CD14-positive monocyte (primary cell): ENCODE data around the gene TTYH3. TPM values are rescaled to one million over a fixed set of nuclear protein-coding genes. Genes with fewer than 3 reads are reported as not detected.

Source experiments
- DNase-seq, 3 donors: peaks; one replicate each; pipeline ENCODE4 v3.0.0-alpha.2; 2011 to 2022
- H2AFZ ChIP-seq: 2 replicates; pipeline ENCODE4 v1.6.0; 2012; ENCODE audit warnings: mild to moderate bottlenecking, low read depth, low read length, inconsistent platforms; ENCODE audit not compliant: insufficient read depth, poor library complexity, severe bottlenecking
- H3K27ac ChIP-seq, 2 donors: 1 replicate in 1 of 2; 2 replicates in 1 of 2; pipeline ENCODE4 v1.5.1; 2012 to 2013; ENCODE audit warnings: low read length in 2 of 2, control low read depth in 1 of 2, inconsistent platforms in 1 of 2, low read depth in 1 of 2, mild to moderate bottlenecking in 1 of 2
- H3K27me3 ChIP-seq, 2 donors: one replicate each; pipeline versions ENCODE4 v1.6.0 to v1.6.1; 2011 to 2013; ENCODE audit warnings: low read length in 2 of 2; ENCODE audit not compliant: control insufficient read depth in 2 of 2, insufficient read depth in 2 of 2
- H3K36me3 ChIP-seq, 2 donors: replicated peaks in 1 of 2; 1 replicate in 1 of 2; 2 replicates in 1 of 2; pipeline versions ENCODE4 v1.5.1 to v1.6.1; 2012 to 2013; ENCODE audit warnings: low read length in 2 of 2, control low read depth in 1 of 2, inconsistent platforms in 1 of 2, mild to moderate bottlenecking in 1 of 2; ENCODE audit not compliant: insufficient read depth in 2 of 2, control insufficient read depth in 1 of 2
- H3K4me1 ChIP-seq, 2 donors: 1 replicate in 1 of 2; 2 replicates in 1 of 2; pipeline versions ENCODE4 v1.5.1 to v1.6.1; 2012 to 2013; ENCODE audit warnings: low read length in 2 of 2, control low read depth in 1 of 2, inconsistent platforms in 1 of 2, mild to moderate bottlenecking in 1 of 2, moderate library complexity in 1 of 2; ENCODE audit not compliant: insufficient read depth in 2 of 2, control insufficient read depth in 1 of 2
- H3K4me2 ChIP-seq: replicated peaks from 2 replicates; pipeline ENCODE3; 2012; ENCODE audit warnings: low read length, moderate library complexity, mild to moderate bottlenecking; ENCODE audit not compliant: poor library complexity, severe bottlenecking; ENCODE audit errors: extremely low read depth
- H3K4me3 ChIP-seq, 3 experiments: fragments of 200-600 bp in 1 of 3; sonication (generic) in 1 of 3; replicated peaks in 1 of 3; 1 replicate in 2 of 3; 2 replicates in 1 of 3; pipeline ENCODE4 v1.5.1; 2011 to 2013; ENCODE audit warnings: low read length in 3 of 3, mild to moderate bottlenecking in 3 of 3, control low read depth in 2 of 3, low read depth in 2 of 3, inconsistent platforms in 1 of 3, moderate library complexity in 1 of 3
- H3K79me2 ChIP-seq: 2 replicates; pipeline ENCODE4 v1.6.0; 2012; ENCODE audit warnings: mild to moderate bottlenecking, control low read depth, inconsistent platforms, low read length, moderate library complexity; ENCODE audit not compliant: insufficient read depth
- H3K9ac ChIP-seq: 2 replicates; pipeline ENCODE4 v1.6.0; 2017; ENCODE audit warnings: low read length, mild to moderate bottlenecking; ENCODE audit not compliant: insufficient read depth, poor library complexity, severe bottlenecking
- H3K9me3 ChIP-seq, 2 donors: replicated peaks in 1 of 2; 1 replicate in 1 of 2; 2 replicates in 1 of 2; pipeline versions ENCODE4 v1.5.1 to v1.6.1; 2012 to 2013; ENCODE audit warnings: low read length in 2 of 2, control low read depth in 1 of 2; ENCODE audit not compliant: control insufficient read depth in 1 of 2, insufficient read depth in 1 of 2
- H4K20me1 ChIP-seq: 2 replicates; pipeline ENCODE4 v1.6.0; 2012; ENCODE audit warnings: mild to moderate bottlenecking, low read length, control low read depth, moderate library complexity; ENCODE audit not compliant: insufficient read depth
- H3K27ac Mint-ChIP-seq, 7 donors: one replicate each; pipeline ENCODE4 v1.8.0; 2020; ENCODE audit warnings: mild to moderate bottlenecking in 7 of 7, mixed read lengths in 7 of 7, moderate library complexity in 6 of 7, inconsistent platforms in 2 of 7
- H3K27me3 Mint-ChIP-seq, 3 donors: one replicate each; pipeline ENCODE4 v1.8.0; 2021 to 2022; ENCODE audit warnings: low read depth in 3 of 3, mild to moderate bottlenecking in 3 of 3, mixed read lengths in 3 of 3, moderate library complexity in 3 of 3, inconsistent platforms in 1 of 3
- H3K36me3 Mint-ChIP-seq, 2 donors: one replicate each; pipeline ENCODE4 v1.8.0; 2020; ENCODE audit warnings: mixed read lengths in 2 of 2, inconsistent platforms in 1 of 2, mild to moderate bottlenecking in 1 of 2
- H3K4me1 Mint-ChIP-seq: one replicate; pipeline ENCODE4 v1.8.0; 2020; ENCODE audit warnings: mild to moderate bottlenecking, mixed read lengths
- H3K4me3 Mint-ChIP-seq, 2 donors: one replicate each; pipeline ENCODE4 v1.8.0; 2020; ENCODE audit warnings: mild to moderate bottlenecking in 2 of 2, mixed read lengths in 2 of 2, moderate library complexity in 1 of 2
- H3K9me3 Mint-ChIP-seq, 7 donors: one replicate each; pipeline ENCODE4 v1.8.0; 2020 to 2022; ENCODE audit warnings: mixed read lengths in 7 of 7, mild to moderate bottlenecking in 6 of 7, moderate library complexity in 6 of 7, inconsistent platforms in 2 of 7
- WGBS: methylation state at CpG from one replicate; pipeline ENCODE4 v1.1.5; 2013; ENCODE audit warnings: missing lambda C conversion rate; ENCODE audit not compliant: insufficient coverage; 5-methylcytosine and 5-hydroxymethylcytosine counted together
- intact Hi-C, 2 donors: fragments of 100-400 bp; cut with micrococcal nuclease; formaldehyde crosslinking; loops; one replicate each; pipeline versions ENCODE4 v1.15.0 to v1.15.1; 2023
- polyA plus RNA-seq, 3 donors: library from polyadenylated mRNA; depleted of rRNA in 1 of 3; unstranded in 2 of 3; stranded (reverse) in 1 of 3; fragments of 300-500 nt in 2 of 3; fragments of >200 nt in 1 of 3; fragmentation: Illumina TruSeq in 2 of 3; gene quantifications; 1 replicate in 2 of 3; 2 replicates in 1 of 3; pipeline ENCODE4 v1.2.3, GENCODE V29; 2012 to 2021
- TF ChIP-seq, protein P1 (sequence below): fragments of 200-600 bp; IDR thresholded peaks from one replicate; pipeline ENCODE4 v1.8.0; 2022; ENCODE audit warnings: antibody characterized with exemption, mild to moderate bottlenecking

Gene TTYH3
- polyA plus RNA-seq, 3 donors, result 13.4 to 73.5 (median 17.4) TPM

DNA sequence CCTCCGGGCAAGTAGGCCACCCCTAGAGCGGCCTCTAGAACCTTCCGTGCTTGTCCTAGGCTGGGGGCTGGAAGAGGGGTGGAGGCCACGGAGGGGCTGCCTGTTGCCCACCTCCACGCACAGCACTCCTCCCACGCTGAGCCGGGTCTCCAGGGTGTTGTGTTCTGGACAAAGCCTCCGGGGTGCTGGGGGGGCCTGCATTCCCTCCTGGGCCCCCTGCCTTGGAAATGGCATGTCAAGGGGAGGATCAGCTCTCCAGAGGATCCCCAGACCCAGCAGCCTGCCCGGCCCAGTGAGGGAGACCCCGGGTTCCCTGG is 8.1 kb upstream of the TTYH3 start:
- DNase-seq, result no peak
- H3K4me1 Mint-ChIP-seq, result peaks cover 33% of the 10 kb centered on the region
- Histone ChIP-seq H3K9ac (no peak overlapping the region), H3K4me2 (peak overlapping the region; percentile 21), H3K36me3 (no peaks in the 10 kb centered on the region), H3K9me3 (no peaks in the 10 kb centered on the region), H4K20me1 (no peaks in the 10 kb centered on the region), H3K79me2 (no peaks in the 10 kb centered on the region), H3K4me1 (peaks cover 29% of the 10 kb centered on the region in 2 donors), H2AFZ (peak overlapping the region; percentile 36), H3K27me3 (no peaks in the 10 kb centered on the region), H3K4me3 (no peak overlapping the region), H3K27ac (peak overlapping the region in 1 of 2 donors; percentile 22)
- H3K27ac Mint-ChIP-seq, result peak overlapping the region in 4 of 7 donors; percentile 24 to 86 (median 50)
- H3K27me3 Mint-ChIP-seq, result peaks cover 4 to 10% (median 6%) of the 10 kb centered on the region in 3 donors
- intact Hi-C loops, result no loop called here
- no peak overlapping the region for H3K4me3 Mint-ChIP-seq
- TF ChIP-seq, protein P1, sequence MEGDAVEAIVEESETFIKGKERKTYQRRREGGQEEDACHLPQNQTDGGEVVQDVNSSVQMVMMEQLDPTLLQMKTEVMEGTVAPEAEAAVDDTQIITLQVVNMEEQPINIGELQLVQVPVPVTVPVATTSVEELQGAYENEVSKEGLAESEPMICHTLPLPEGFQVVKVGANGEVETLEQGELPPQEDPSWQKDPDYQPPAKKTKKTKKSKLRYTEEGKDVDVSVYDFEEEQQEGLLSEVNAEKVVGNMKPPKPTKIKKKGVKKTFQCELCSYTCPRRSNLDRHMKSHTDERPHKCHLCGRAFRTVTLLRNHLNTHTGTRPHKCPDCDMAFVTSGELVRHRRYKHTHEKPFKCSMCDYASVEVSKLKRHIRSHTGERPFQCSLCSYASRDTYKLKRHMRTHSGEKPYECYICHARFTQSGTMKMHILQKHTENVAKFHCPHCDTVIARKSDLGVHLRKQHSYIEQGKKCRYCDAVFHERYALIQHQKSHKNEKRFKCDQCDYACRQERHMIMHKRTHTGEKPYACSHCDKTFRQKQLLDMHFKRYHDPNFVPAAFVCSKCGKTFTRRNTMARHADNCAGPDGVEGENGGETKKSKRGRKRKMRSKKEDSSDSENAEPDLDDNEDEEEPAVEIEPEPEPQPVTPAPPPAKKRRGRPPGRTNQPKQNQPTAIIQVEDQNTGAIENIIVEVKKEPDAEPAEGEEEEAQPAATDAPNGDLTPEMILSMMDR, result no peak
- peaks cover 0 to 4% (median 0%) of the 10 kb centered on the region in 7 donors for H3K9me3 Mint-ChIP-seq
- H3K36me3 Mint-ChIP-seq, result no peaks in the 10 kb centered on the region
- whole genome bisulfite sequencing, result 96% methylated on average over 3 of the region's 10 CpGs

DNA sequence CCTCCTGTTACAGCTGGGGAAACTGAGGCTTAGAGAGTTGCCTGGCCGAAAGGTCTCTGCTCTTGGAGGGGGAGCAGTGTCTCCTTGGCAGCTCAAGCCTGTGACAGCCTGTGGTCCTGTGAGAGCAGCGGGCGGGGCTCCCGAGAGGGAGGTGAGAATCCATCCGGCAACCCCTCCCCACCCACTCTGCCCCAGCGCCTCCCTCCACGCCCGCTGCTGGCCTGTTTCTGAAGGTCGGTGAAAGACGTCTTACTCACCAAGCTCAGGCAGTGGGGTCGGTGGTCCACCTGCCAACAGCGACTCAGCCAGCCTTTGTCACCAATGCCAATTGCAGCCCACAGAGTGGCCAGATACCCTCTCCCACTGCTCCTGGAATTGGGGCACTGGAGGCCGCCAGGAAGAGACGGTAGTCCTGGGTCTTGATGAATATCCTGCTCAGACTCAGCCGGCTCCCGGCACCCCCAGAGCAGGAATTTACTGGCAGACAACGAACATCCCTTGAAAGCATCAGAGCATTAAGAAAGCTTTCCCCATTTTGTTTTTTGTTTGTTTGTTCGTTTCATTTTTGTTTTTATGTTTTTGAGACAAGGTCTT is 7.4 kb upstream of the TTYH3 start:
- Histone ChIP-seq H3K79me2 (no peaks in the 10 kb centered on the region), H3K36me3 (no peaks in the 10 kb centered on the region), H3K9ac (no peak overlapping the region), H3K9me3 (no peaks in the 10 kb centered on the region), H2AFZ (no peak overlapping the region), H4K20me1 (no peaks in the 10 kb centered on the region), H3K4me1 (peaks cover 29% of the 10 kb centered on the region in 2 donors), H3K4me3 (no peak overlapping the region), H3K27ac (peak overlapping the region in 1 of 2 donors; percentile 22), H3K4me2 (no peak overlapping the region), H3K27me3 (no peaks in the 10 kb centered on the region)
- DNase-seq, result no peak
- WGBS, result 94% methylated on average over 8 of the region's 18 CpGs
- Mint-ChIP-seq H3K27me3 (peaks cover 5 to 12% (median 6%) of the 10 kb centered on the region in 3 donors), H3K9me3 (peaks cover 0 to 4% (median 0%) of the 10 kb centered on the region in 7 donors), H3K36me3 (no peaks in the 10 kb centered on the region), H3K4me3 (no peak overlapping the region), H3K4me1 (peaks cover 33% of the 10 kb centered on the region), H3K27ac (peak overlapping the region in 1 of 7 donors; percentile 50)
- TF ChIP-seq, protein P1, result no peak
- intact Hi-C loops, result no loop called here
